Measurements from ENCODE around the gene GRK5.

Gene GRK5

DNA sequence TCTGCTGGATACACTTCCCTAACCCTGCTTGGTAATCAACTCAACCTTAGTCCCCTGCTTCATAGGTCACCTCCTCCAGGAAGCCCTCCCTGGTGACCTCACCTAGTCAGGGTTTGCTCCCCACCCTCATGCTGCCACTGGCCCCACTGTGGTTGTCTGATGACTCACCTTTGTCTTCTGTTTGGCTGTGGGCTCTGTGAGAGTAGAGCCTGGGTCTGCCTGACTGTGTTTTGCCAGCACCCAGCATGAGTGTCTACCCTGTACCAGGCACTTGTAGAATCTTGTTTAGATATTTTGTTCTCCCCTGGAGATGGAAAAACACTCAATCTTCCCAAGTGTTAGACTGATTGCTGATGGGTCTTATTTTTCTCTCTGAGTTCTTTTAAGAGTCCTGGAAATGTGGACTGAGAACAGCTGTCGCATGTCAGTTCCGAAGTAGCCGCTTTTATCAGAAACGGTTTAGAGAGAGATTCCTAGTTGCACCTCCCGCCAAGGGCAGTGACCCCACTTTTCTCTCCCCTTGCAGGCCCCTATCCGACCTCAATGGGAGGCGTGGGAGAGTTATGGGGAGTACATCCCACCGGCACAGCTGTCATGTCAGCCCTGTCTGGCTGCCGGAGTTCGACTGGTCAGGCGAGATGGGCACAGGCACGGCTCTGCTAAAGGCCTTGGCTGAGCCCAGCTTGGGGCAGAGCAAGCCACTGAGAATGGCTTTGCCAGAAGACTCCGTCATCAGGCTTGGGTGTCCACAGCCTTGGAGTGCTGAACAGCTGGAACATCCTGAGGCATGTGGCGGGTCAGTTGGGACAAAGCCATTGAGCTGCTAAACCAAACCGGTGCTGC, 134.3 kb downstream of the GRK5 start:
- no peak overlapping the region for H3K4me3 ChIP-seq (ENCODE audit: low read depth in 1 of 2, low read length in 1 of 2)
- TF ChIP-seq, protein P1, sequence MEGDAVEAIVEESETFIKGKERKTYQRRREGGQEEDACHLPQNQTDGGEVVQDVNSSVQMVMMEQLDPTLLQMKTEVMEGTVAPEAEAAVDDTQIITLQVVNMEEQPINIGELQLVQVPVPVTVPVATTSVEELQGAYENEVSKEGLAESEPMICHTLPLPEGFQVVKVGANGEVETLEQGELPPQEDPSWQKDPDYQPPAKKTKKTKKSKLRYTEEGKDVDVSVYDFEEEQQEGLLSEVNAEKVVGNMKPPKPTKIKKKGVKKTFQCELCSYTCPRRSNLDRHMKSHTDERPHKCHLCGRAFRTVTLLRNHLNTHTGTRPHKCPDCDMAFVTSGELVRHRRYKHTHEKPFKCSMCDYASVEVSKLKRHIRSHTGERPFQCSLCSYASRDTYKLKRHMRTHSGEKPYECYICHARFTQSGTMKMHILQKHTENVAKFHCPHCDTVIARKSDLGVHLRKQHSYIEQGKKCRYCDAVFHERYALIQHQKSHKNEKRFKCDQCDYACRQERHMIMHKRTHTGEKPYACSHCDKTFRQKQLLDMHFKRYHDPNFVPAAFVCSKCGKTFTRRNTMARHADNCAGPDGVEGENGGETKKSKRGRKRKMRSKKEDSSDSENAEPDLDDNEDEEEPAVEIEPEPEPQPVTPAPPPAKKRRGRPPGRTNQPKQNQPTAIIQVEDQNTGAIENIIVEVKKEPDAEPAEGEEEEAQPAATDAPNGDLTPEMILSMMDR (IDR thresholded peaks at IDR 0.05) = no peak
- peaks cover 0 to 3% of the 10 kb centered on the region in 2 experiments for H3K4me1 ChIP-seq (ENCODE audit: control insufficient read depth in 1 of 2, insufficient read depth in 1 of 2, low read depth in 1 of 2, low read length in 1 of 2)
- no peaks in the 10 kb centered on the region for H3K9me3 ChIP-seq
- no peaks in the 10 kb centered on the region for H3K36me3 ChIP-seq
- no peak overlapping the region for H3K27ac ChIP-seq
- H3K27me3 ChIP-seq = no peaks in the 10 kb centered on the region

DNA sequence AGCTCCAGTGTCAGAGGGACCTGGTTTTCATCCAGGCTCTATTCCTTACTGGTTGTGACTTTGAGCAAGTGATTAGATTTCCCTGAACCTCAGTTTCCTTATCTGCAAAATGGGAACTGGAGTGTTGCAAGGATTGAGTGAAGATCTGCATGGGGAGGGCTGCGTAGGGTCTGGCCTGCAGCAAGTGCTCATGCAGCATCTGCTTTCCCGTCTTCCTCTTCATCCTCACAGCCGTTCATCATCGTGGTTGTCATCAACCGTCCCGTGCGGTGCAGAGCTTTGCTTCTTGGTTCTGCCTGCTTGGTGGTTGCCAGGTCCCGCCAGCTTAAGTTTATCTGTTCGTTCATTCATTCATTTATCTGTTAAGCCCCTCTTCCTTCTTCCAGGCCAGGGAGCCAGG, 135.0 kb downstream of the GRK5 start:
- Histone ChIP-seq H3K27me3 (no peaks in the 10 kb centered on the region), H3K9me3 (no peaks in the 10 kb centered on the region), H3K27ac (no peak overlapping the region), H3K4me3 (ENCODE audit: low read depth in 1 of 2, low read length in 1 of 2) (no peak overlapping the region), H3K4me1 (ENCODE audit: control insufficient read depth in 1 of 2, insufficient read depth in 1 of 2, low read depth in 1 of 2, low read length in 1 of 2) (peaks cover 0 to 3% of the 10 kb centered on the region in 2 experiments), H3K36me3 (no peaks in the 10 kb centered on the region)
- TF ChIP-seq, protein P1 (IDR thresholded peaks at IDR 0.05) = no peak

DNA sequence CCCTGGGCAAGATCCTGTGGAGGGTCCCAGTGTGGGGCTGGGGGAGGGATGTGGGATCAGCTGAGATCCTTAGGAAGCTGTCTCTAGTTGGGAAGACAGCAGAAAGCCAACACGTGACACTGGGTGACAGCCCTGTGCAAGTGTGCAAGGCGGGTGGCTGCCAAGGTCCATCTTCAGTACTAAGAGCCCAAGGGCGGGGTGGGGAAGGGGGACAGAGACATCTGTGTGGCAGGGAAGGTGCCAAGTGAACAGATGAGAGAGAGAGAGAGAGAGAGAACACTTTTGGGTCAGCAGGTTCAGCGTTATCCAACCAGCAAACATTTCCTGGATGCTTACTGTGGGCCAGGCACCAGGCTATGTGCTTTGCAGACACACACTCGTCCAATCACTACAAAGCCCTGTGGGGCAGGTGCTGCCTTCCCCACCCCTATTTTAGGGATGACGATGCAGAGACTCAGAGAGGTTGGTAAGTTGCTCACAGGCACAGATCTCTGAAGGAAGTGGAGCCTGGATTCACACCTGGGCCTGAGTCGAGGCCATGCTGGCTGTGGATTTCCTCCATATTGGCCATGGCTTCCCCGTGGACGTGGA, 135.7 kb downstream of the GRK5 start:
- Histone ChIP-seq H3K4me1 (ENCODE audit: control insufficient read depth in 1 of 2, insufficient read depth in 1 of 2, low read depth in 1 of 2, low read length in 1 of 2) (peaks cover 0 to 3% of the 10 kb centered on the region in 2 experiments), H3K4me3 (ENCODE audit: low read depth in 1 of 2, low read length in 1 of 2) (no peak overlapping the region), H3K36me3 (no peaks in the 10 kb centered on the region), H3K27ac (no peak overlapping the region), H3K9me3 (no peaks in the 10 kb centered on the region), H3K27me3 (no peaks in the 10 kb centered on the region)
- TF ChIP-seq, protein P1 (IDR thresholded peaks at IDR 0.05) = no peak

DNA sequence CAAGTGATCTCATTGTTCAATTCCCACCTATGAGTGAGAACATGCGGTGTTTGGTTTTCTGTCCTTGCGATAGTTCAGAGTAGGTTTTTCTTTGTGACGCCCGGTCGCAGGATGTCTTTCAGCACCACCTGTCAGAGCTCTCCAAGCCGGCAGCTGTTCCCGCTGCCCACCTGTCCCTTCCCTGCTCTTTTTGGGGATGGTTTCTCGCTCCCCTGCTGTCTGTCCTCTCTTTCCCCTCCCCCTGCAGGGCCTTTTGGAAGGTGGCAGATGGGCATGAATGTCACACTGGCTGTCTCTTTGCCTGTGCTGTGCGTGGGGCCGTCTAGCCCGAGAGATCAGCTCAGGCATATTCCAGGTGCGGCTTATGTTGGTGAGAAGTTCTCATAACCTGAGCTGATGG, 137.0 kb downstream of the GRK5 start:
- no peaks in the 10 kb centered on the region for H3K9me3 ChIP-seq
- peaks cover 4 to 13% of the 10 kb centered on the region in 2 experiments for H3K4me1 ChIP-seq (ENCODE audit: control insufficient read depth in 1 of 2, insufficient read depth in 1 of 2, low read depth in 1 of 2, low read length in 1 of 2)
- no peak overlapping the region for H3K27ac ChIP-seq
- no peaks in the 10 kb centered on the region for H3K36me3 ChIP-seq
- H3K4me3 ChIP-seq (ENCODE audit: low read depth in 1 of 2, low read length in 1 of 2) = no peak overlapping the region
- no peaks in the 10 kb centered on the region for H3K27me3 ChIP-seq
- TF ChIP-seq, protein P1 (IDR thresholded peaks at IDR 0.05) = no peak

DNA sequence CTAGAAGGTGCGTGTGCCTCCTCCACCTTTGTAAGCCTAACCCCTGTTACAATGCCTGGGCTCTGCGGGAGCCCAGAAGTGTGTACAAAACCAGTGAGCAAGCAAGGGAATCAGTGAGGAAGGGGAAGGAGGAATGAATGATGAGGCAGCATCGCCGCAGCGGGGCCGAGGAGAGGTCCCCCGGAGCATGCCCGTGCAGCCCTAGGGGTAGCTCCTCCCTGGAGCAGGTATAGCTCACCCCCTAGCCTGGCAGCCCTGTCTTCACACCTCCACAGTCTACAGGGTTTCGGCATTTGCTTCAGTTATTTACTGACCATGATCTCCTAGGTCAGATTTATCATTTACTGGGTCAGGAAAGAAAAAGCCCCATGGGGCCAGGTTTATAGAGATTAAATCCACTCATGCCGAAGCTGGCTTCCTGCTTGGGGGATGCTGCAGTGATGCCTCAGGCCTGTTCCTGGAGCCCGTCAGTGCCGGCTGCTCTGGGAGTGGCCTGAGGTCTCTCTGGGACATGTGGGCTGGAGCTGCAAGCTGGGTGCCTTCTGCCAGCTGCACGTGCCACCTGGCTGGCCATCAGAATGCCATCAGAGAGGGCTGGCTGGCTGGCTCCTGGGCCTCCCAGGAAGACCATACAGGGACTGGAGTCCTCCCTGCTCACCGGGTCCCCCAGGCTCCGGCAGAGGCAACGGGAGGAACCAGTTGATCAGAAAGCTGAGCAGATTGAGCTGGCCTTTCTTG, 138.9 kb downstream of the GRK5 start:
- TF ChIP-seq, protein P1 (IDR thresholded peaks at IDR 0.05) = no peak
- H3K4me1 ChIP-seq (ENCODE audit: control insufficient read depth in 1 of 2, insufficient read depth in 1 of 2, low read depth in 1 of 2, low read length in 1 of 2) = peaks cover 4 to 14% of the 10 kb centered on the region in 2 experiments
- no peaks in the 10 kb centered on the region for H3K9me3 ChIP-seq
- no peaks in the 10 kb centered on the region for H3K36me3 ChIP-seq
- H3K4me3 ChIP-seq (ENCODE audit: low read depth in 1 of 2, low read length in 1 of 2) = no peak overlapping the region
- H3K27ac ChIP-seq = no peak overlapping the region
- H3K27me3 ChIP-seq = no peaks in the 10 kb centered on the region

Data from neutrophil (primary cell).